GM06990 (cell line): ENCODE measurements around the gene GALNT14.

Experiments used
- DNase-seq: peaks from one replicate; pipeline ENCODE4 v3.0.0-alpha.2; 2011; ENCODE audit not compliant: insufficient read length; ENCODE audit errors: extremely low read depth
- H3K27me3 ChIP-seq: replicated peaks from 2 replicates; pipeline ENCODE4 v1.6.0; 2011; ENCODE audit warnings: low read length; ENCODE audit not compliant: control insufficient read depth, insufficient read depth
- H3K36me3 ChIP-seq: 2 replicates; pipeline ENCODE4 v1.5.1; 2011; ENCODE audit warnings: low read length; ENCODE audit not compliant: control insufficient read depth, insufficient read depth
- H3K4me3 ChIP-seq: replicated peaks from 2 replicates; pipeline ENCODE4 v1.5.1; 2011; ENCODE audit warnings: low read depth, mild to moderate bottlenecking, control low read depth, low read length
- TF ChIP-seq, protein P1 (sequence below): IDR thresholded peaks from 2 replicates; pipeline ENCODE4 v1.5.1; 2011; ENCODE audit warnings: low read length, control low read depth, mild to moderate bottlenecking, inconsistent platforms; ENCODE audit not compliant: insufficient read depth, poor library complexity, severe bottlenecking

The GALNT14 gene

DNA sequence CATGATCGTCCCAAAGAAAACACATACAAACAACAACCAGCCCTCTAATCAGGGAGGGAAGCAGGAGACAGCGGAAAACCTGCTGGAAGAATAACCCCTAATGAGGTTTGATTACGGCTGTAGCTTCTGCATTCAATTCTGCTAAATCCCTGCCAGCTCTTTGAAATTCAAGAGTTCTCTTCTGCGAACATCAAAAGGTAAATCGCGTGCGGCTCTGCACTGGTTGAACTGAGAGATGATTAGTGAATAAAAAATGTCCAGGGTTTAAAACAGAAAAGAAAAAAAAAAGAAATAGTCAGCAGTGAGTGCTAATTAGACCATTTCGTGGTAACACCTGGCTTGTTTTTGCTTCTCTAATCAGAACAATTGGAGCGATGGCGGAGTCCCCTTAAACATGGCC lies 178.0 kb downstream of the GALNT14 start:
- no peaks in the 10 kb centered on the region; the same call in 1 of the 2 replicates for H3K27me3 ChIP-seq
- no peaks in the 10 kb centered on the region for H3K36me3 ChIP-seq
- no peak for DNase-seq
- H3K4me3 ChIP-seq = no peak overlapping the region
- TF ChIP-seq, protein P1, sequence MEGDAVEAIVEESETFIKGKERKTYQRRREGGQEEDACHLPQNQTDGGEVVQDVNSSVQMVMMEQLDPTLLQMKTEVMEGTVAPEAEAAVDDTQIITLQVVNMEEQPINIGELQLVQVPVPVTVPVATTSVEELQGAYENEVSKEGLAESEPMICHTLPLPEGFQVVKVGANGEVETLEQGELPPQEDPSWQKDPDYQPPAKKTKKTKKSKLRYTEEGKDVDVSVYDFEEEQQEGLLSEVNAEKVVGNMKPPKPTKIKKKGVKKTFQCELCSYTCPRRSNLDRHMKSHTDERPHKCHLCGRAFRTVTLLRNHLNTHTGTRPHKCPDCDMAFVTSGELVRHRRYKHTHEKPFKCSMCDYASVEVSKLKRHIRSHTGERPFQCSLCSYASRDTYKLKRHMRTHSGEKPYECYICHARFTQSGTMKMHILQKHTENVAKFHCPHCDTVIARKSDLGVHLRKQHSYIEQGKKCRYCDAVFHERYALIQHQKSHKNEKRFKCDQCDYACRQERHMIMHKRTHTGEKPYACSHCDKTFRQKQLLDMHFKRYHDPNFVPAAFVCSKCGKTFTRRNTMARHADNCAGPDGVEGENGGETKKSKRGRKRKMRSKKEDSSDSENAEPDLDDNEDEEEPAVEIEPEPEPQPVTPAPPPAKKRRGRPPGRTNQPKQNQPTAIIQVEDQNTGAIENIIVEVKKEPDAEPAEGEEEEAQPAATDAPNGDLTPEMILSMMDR = no peak

DNA sequence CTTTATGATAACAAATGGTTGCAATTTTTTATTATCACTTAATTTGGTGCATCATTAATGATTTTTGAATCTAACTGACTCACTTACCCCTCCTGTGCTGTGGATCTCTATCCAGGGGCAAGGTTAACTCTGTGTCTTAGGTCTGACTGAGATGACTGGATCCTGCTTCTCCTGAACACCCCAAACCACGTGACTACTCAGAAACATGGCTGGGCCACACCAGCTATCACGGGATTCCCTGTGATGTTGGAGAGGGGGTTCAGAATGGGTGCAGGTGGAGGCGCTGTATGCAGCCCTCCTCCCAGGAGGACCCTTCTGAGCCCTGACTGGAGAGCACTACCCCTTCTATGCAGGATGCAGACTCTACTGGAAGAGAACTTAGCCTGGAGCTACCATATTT lies 178.6 kb downstream of the GALNT14 start:
- Histone ChIP-seq H3K36me3 (no peaks in the 10 kb centered on the region), H3K4me3 (no peak overlapping the region), H3K27me3 (no peaks in the 10 kb centered on the region; the same call in 1 of the 2 replicates)
- TF ChIP-seq, protein P1 = no peak
- DNase-seq = no peak

DNA sequence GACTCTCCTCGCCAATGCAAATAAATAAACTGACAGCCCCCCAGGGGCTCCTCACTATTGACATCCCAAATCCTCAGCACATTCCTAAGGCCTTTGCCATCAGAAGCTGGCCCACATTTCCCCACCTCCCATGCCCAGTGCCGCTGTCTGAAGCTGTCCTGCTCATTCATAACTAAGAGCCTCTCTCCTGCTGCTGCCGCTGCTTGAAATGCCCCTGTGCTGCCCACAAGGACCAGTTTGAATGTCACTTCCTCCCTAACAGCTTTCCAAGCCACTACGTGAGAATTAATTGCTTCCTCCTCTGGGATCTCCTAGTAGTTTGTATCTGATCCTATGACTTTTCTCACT lies 179.3 kb downstream of the GALNT14 start:
- H3K27me3 ChIP-seq = no peaks in the 10 kb centered on the region; the same call in 1 of the 2 replicates
- no peaks in the 10 kb centered on the region for H3K36me3 ChIP-seq
- no peak for DNase-seq
- TF ChIP-seq, protein P1 = no peak
- no peak overlapping the region for H3K4me3 ChIP-seq

DNA sequence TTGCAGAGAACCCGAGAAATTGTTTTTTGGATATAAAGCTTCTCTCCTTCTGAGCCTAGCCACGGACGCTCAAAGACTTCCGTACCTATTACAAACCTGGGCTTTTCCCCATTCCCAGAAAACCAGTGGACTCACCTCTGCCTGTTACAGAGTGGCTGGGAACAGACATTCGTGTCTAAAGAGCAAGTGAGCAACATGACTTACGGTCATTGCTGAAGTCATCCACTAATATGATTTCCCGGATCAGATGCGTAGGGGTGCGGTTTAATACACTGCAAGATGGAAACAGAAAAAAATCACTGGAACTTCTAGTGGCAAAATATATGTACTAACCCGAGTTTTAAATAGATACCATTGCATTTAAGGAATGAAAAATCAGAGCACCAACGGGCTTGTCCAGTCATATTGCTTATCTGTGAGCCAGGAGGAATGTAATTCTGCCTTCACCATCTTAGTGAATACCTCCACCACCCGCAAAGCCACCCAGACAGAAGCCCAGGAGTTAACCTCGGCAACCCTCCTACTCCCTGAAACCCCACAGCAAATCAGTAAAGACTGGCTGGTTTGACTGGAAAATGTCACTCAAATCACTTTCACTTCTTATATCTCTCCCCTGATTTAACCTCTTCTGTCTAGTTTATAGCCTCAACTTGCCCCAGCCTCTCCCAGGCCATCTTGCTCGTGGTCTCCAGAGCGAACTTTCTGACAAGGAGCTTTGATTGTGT lies 179.9 kb downstream of the GALNT14 start:
- H3K36me3 ChIP-seq = no peaks in the 10 kb centered on the region
- no peak overlapping the region for H3K4me3 ChIP-seq
- TF ChIP-seq, protein P1 = no peak
- H3K27me3 ChIP-seq = no peaks in the 10 kb centered on the region; the same call in 1 of the 2 replicates
- no peak for DNase-seq

DNA sequence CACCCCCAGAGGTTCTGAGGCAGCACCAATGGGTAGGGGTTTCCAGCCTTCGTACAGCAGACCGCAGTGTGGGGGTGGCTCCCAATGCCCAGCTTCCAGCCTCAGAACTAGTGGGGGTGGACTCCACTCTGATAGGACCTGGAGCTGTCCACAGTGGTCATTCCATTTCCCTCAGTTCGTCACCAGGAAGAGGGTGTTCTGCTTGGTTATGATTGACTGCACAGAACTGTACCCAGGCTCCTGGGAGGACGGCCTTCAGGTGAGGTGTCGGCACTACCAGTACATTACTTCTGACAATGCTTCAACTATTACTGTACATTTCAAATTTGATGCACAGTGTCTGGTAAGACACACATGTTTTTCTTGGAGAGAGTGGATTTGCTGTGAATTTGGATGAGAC lies 180.6 kb downstream of the GALNT14 start:
- Histone ChIP-seq H3K36me3 (no peaks in the 10 kb centered on the region), H3K27me3 (no peaks in the 10 kb centered on the region; the same call in 1 of the 2 replicates), H3K4me3 (no peak overlapping the region)
- TF ChIP-seq, protein P1 = no peak
- DNase-seq = no peak

DNA sequence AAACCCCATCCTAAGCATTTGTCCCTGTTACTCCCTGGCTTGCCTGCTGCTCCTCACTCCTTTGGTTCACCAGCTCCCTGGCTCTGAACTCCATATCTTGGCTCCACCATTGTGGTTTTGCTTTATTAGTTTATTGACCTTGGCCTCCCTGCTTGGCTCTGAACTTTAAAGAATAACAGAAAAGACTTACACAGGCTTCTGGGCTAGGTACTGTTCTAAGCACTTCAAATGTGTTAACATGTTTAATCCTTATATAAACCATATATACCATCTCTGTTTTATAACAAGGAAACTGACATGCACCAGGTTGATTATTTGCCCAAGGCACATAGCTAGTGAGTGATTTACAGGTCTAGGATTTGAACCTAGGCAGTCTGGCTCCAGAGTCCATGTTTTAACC lies 181.2 kb downstream of the GALNT14 start:
- H3K36me3 ChIP-seq = no peaks in the 10 kb centered on the region
- no peak overlapping the region for H3K4me3 ChIP-seq
- H3K27me3 ChIP-seq = no peaks in the 10 kb centered on the region; the same call in 1 of the 2 replicates
- TF ChIP-seq, protein P1 = no peak
- DNase-seq = no peak
